LNCaP clone FGC (cell line): ENCODE measurements around the gene SLC16A8.

ENCODE experiments used
- DNase-seq: peaks from one replicate; pipeline ENCODE4 v3.0.0-alpha.2; 2011; ENCODE audit warnings: low read depth
- H3K4me3 ChIP-seq: 2 replicates; pipeline ENCODE4 v1.5.1; 2011; ENCODE audit warnings: mild to moderate bottlenecking, low read depth, low read length, control low read depth
- CTCF ChIP-seq: IDR thresholded peaks from 2 replicates; pipeline ENCODE4 v1.5.1; 2012; ENCODE audit warnings: mild to moderate bottlenecking; ENCODE audit not compliant: control insufficient read depth, insufficient read depth; ENCODE audit errors: extremely low read depth

SLC16A8 gene

DNA sequence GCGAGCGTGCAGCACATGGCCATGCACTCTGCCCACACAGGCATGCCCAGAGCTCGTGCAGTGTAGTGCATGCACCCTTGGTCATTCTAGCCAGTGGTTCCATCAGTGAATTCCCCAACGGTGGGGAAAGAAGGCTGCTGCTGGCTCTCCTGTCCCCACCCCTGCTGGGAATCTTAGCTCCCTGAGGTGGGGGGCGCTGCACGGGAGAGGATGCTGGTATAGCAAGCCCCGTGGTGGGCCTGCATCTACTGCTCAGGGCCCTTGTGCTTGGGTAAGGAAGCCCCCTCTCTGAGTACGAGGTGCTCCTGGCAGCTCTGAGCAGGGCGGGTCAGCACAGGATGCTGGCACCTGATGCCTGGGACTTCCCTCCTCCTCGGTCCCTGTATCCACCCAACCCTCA, 45.0 kb upstream of the SLC16A8 start:
- no peak for TF ChIP-seq CTCF
- H3K4me3 ChIP-seq: no peak overlapping the region
- DNase-seq: no peak

DNA sequence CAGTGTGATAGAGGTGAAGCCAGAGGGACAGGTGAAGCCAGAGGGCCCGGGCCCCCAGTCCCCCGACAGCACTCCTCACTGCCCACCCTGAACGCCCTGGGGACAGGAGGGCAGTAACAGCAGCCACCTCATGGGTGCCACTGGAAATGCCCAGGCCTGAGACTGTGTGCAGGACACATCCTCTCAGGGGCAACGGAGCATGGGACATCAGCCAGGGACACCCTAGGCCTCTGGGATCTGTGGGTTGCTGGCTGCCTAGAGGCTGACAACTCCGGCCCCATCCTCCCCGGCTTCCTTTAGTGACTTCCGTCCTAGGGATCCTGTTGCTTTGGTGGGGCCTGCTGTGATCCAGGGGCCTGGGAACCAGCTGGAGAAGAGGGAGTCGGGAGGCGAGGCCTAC, 43.9 kb upstream of the SLC16A8 start:
- no peak for DNase-seq
- no peak overlapping the region for H3K4me3 ChIP-seq
- no peak for TF ChIP-seq CTCF

- TF ChIP-seq CTCF: no peak
- DNase-seq: no peak
- no peak overlapping the region for H3K4me3 ChIP-seq
Measured at GRCh38 chr22:38126928-38127668, 43.1 kb upstream of the SLC16A8 start.

GRCh38 chr22:38125751-38126201, 41.8 kb upstream of the SLC16A8 start:
- no peak for DNase-seq
- no peak overlapping the region for H3K4me3 ChIP-seq
- no peak for TF ChIP-seq CTCF

GRCh38 chr22:38125038-38125610, 41.1 kb upstream of the SLC16A8 start:
- DNase-seq: no peak
- no peak overlapping the region for H3K4me3 ChIP-seq
- TF ChIP-seq CTCF: no peak

- H3K4me3 ChIP-seq: no peak overlapping the region
- no peak for TF ChIP-seq CTCF
- no peak for DNase-seq
Measured at GRCh38 chr22:38124236-38124974, 40.4 kb upstream of the SLC16A8 start.
